ENCODE measurements around the gene CYP26B1.

CYP26B1 gene

GRCh38 chr2:72140621-72140960 is 7.1 kb downstream of the CYP26B1 start:
- DNase-seq = no peak

GRCh38 chr2:72139874-72140620 is 7.6 kb downstream of the CYP26B1 start:
- no peak for DNase-seq

GRCh38 chr2:72139471-72139873 is 8.2 kb downstream of the CYP26B1 start:
- DNase-seq = no peak

GRCh38 chr2:72138921-72139381 is 8.7 kb downstream of the CYP26B1 start:
- no peak for DNase-seq

- DNase-seq = no peak
Measured at GRCh38 chr2:72138011-72138881, 9.4 kb downstream of the CYP26B1 start.

GRCh38 chr2:72137498-72138010 is 10.1 kb downstream of the CYP26B1 start:
- peak; percentile 59 for DNase-seq

GRCh38 chr2:72136933-72137497 is 10.6 kb downstream of the CYP26B1 start:
- no peak for DNase-seq

- no peak for DNase-seq
Measured at GRCh38 chr2:72136331-72136730, 11.3 kb downstream of the CYP26B1 start.

- DNase-seq = no peak
Measured at GRCh38 chr2:72135921-72136320, 11.7 kb downstream of the CYP26B1 start.

GRCh38 chr2:72134997-72135800 is 12.5 kb downstream of the CYP26B1 start:
- DNase-seq = no peak

- no peak for DNase-seq
Measured at GRCh38 chr2:72134408-72134996, 13.2 kb downstream of the CYP26B1 start.

GRCh38 chr2:72133721-72134407 is 13.8 kb downstream of the CYP26B1 start:
- no peak for DNase-seq

- DNase-seq = no peak
Measured at GRCh38 chr2:72132981-72133720, 14.5 kb downstream of the CYP26B1 start.

- DNase-seq = no peak
Measured at GRCh38 chr2:72131916-72132841, 15.5 kb downstream of the CYP26B1 start.

GRCh38 chr2:72131371-72131891 is 16.2 kb downstream of the CYP26B1 start:
- no peak for DNase-seq

- no peak for DNase-seq
Measured at GRCh38 chr2:72130659-72131360, 16.9 kb downstream of the CYP26B1 start.

- no peak for DNase-seq
Measured at GRCh38 chr2:72129681-72130340, 17.9 kb downstream of the CYP26B1 start.

- no peak for DNase-seq
Measured at GRCh38 chr2:72128843-72129227, 18.8 kb downstream of the CYP26B1 start.
